Stimulated activated CD8-positive, alpha-beta memory T cell treated with anti-CD3 and anti-CD28 coated beads, Interleukin-7, amount 100 ng/mL, for 24 hours (primary cell): Measurements from ENCODE around the gene ABHD12.
"Not testable (repeated sequence)": the region's sequence is repeated elsewhere in the genome, so short reads cannot be mapped to it uniquely, and the experiment has no call there.

ENCODE experiments used
- DNase-seq: peaks from one replicate; pipeline ENCODE4 v3.0.0-alpha.2; 2020; ENCODE audit warnings: low read depth

ABHD12 gene

DNA sequence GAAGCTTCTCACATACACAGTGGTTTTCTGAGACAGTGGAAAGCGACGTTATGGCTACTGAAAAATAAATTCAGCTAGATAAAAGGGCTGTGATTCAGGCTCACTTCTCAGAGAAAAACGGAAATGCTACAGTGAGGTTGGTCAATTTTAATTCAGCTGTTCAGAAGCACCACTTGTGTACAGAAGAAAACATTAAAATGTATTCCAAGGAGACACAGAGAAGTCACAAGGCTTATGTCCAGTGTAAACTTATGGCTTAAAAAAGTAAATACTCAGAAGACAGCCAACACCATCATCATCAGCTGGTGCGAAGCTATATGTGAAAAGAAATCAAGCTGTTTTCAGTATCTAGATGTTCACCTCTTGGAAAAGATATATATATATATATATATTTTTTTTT is 68.6 kb downstream of the ABHD12 start:
- DNase-seq, result no peak

DNA sequence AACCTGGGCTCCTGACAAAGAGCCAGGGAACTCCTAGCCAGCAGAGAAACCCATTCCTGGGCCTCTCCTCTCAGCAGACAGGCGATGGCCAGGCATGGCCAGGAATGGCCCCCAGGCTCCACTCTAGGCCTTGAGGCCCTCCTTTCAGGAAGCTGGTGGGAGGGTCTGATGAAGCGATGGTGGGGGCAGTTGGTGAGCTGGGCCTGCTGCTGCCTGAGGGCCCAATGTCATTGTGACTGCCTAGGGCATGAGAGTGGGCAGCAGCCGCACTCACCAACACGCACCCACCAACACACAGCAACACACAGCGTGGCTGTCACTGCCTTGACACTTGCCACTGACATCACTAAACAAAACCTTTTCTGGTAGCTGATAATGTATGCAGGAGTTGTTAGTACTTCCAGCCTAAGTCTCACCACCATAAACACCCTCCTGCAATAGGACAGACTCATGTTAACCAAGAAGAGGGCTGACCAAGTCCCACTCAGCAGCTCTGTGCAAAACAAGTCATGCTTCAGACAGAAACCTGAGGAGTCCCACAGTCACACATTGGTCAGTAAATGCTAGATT is 69.3 kb downstream of the ABHD12 start:
- no peak for DNase-seq

DNA sequence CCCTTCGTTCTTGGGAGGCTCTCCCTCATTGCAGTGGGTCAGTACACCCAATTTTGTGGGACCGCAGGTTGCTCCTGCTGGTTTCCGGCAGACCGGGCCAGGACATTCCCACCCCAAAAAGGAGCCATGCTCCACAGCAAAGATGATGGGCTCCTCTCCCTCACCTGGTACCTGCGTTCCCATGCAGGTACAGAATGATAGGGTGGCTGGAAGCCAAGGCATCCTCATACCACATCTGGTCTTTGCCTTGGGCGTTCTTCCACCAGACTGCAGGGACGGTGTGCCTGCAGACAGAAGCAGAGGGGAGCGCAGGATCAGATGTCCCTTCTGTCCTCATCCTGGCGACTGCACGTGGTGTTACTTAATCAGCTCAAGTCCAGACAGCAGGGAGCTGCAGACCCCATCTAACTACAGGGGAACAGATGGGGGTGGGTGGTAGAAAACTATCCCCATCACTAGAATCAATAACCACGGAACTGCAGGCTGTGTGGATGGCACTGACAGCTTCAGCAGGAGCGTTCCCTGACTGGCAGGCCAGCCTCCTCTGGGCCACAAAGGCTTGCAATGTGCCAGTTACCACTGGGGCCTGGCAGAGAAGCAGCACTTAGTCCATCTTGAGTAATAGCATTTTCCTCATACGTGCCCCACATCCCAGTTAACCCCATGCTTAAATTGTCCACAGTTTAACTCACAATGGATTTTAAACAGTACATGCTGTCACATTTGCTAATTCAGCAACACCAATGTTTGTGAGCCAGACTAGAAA is 70.4 kb downstream of the ABHD12 start:
- no peak for DNase-seq

DNA sequence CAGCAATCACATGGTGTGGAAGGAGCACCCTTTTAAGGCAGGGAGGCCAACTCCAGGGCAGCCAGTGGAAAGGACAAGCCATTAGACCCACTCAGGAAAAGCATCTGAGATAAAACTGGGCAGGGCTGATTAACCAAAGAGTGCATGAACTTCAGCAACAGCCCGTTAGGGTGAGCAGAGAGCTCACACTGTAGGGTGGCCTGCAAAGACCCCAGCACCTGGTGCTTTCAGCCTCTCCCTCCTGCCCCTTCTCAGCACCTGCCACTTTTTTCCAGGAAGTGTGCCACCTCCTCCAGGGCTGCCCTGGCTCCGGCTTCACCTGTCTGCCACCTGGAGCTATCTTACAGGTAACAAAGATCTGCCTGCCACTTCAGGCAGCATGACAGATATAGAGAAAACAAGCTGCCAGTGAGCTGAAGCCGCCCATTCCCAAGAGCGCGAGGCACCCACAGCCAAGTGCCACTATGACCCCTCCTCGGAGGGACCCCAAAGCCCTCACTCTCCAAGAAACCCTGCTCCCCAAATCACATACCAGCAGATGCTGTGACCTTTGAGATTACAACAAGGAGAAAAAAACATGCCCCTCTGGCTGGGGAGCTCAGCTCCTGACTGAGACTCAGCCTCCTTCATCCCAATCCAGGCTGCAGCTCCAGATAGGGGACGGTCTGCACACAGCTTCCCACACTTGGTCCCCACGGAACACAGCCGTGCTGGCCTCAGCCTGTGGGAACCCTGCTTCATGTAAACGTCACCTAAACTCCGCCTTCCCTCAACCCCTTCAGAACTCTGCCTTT is 71.2 kb downstream of the ABHD12 start:
- no peak for DNase-seq

DNA sequence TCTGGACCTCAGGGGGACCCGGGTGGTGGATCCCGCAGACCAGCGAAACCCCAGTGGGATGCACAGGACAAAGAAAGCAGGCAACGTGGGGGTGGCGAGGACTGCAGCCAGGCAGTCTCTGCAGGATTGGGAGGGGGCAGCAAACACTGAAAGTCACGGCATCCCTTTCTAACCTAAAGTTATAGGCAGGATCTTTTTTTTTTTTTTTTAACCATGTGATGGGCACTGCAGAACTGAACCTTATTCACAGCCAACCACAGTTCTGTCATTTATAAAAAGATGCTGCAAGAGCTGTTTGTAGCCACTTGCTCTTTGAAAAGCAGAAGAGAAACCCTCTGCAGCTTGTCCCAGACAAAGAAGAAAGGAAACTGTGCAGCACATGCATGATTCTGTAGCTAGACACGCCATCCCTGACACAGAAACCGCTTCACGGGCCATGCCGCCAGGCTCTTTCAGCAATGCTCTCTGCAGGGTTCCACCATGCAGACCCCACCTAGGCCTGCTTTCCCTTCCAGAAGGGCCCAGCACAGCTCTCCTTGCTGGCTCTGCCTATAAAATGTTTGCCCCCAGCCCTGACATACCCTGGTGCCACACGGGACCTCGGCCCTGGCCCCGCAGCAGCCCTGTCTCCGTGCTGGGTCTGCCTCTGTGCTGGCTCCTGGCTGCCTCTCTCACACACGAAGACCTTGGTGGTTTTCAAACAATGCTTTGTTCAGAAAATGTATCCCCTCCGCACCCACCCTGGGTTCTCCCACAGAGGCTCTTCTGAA is 72.0 kb downstream of the ABHD12 start:
- no peak for DNase-seq

DNA sequence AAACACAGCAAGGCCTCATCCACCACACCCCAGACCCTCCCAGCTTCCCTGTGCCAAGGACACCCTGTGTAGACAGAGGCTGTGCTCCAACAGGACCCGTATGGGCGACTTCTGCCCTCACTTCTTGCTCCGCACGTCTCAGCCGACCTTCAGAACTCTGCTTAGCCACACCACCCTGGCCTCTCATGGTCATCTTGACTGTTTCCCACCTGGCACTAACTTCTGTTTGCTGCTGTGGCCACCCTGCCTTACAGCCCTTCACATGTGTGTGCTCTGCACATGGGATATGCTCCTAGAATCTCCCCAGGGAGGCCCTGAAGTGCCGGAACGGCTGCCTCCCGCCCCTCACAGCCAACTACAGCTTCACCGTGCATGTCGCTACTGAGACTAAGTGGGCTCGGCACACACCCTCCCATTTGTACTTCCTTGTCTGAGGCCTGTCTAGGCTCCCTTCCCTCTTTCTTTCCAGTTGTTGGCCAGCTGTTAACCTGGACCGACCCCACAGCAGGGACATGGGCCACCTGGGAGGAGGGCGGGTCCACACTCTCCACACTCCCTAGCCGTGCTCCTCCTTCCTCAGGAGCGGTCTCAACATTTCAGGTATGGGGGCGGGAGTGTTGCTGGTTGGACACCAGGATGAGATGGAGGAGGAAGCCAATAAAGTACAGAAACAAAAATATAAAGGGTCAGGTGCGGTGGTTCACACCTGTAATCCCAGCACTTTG is 73.1 kb downstream of the ABHD12 start:
- DNase-seq, result no peak

DNA sequence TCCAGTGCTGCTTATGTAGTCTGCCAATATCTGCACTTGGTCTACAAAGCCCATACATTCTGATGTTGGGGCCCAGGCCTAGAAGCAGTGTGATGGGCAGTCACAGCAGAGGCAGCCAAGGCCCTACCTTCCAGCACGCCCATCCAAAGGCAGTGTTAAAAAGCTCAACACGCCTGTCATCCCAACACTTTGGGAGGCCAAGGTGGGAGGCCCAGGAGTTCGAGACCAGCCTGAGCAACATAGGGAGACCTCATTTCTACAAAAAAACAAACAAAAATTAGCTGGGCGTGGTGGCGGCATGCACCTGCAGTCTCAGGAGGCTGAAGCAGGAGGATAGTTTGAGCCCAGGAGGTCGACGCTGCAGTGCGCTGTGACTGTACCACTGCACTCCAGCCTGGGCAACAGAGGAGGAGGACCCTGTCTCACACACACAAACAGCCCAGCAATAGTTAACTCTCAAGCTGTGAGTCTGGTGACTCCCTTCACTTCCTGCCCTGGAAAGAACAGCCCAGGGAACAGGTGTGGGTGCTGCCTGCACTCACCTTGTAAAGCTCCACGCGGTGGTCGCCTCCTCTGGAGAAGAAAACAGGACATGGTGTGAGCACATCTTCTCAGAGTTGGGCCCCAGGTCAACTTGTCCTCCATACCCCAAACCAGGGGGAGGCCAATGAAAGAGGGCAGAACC is 74.0 kb downstream of the ABHD12 start:
- no peak for DNase-seq

DNA sequence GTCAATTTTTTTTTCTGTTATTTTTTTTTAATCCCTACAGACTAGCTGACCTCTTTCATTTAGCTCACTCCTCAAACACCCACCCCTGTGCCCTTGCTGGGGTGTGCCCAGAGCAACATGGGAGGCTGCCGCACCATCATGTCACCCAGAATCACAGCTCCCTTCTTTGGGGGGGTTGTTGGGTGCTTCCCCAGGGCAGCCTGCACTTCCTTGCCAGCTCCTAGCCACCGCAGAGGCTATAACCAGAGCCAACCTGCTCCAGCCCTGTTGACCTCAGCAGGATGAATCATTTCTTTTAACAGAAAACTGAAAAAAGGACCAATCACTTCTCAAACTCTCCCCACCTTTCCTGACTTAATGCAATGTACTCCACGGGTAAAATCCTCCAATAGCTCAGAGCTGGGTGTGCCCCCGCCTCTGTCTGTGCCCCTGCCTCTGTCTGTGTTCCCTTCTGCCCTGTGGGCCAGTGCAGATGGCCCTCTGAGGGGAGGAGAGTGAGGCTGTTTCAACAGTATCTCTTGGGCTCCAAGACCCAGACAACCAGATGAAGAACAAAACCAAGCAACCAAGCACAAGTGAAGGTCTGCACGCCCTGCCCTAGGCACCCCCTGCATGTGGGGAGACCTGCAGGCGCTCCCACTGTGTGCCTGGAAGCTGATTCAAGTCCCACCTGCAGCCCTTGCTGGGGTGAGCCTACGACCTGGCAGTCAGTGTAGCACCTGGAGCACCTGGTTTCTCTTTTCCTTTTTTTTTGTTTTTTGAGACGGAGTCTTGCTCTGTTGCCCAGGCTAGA is 75.0 kb downstream of the ABHD12 start:
- DNase-seq, result no peak

DNA sequence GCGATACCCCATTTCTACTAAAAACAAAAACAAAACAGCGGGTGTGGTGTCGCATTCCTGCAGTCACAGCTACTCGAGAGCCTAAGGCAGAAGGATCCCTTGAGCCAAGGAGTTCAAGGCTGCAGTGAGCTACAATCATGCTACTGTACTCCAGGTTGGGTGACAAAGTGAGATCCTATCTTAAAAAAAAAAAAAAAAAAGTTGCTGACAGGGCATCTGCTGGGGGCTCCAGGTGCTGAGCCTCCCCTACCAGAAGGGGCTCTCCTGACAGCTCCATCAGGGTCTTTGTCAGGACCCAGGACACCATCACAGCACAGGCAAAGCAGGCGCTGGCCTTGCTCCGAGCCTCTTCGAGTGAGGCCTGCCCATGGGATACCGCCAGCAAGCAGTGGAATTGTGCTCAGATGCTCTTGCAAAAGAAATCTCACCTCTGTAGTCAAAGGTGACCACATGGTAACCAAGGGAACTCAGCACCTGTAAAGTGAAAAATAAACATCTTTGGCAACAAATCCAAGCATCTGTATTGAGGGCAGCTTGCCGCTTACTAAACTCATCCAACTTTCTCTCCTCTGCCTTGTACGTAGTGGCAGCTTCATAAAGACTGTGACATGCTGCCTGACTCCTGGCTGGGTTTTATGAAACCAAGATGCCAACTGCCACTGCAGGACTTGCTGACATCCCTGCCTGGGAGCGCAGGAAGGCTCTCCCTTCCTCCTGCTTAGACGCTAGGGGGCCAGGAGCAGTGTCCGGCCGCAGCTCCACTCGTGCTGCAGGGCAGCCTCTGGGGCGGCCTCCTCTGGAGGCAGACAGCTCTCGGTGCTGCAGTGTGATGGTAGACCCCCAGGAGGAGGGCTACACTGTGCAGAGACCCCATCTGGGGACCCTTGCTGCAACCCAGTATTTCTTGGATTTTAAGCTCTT is 75.9 kb downstream of the ABHD12 start:
- no peak for DNase-seq

DNA sequence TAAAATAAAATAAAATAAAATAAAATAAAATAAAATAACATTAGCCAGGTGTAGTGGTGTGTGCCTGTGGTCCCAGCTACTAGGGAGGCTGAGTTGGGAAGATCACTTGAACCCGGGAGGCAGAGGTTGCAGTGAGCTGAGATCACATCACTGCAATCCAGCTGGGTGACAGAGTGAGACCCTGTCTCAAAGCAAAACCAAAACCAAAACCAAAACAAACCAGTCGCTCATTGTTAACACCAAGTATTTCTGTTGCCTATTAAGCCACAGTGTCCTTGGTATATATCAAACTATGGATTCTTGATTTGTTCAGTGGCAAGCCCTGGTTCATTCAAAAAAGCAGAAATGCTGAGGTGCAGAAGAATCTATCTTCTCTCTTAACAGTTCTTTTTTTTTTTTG is 77.0 kb downstream of the ABHD12 start:
- no peak for DNase-seq

DNA sequence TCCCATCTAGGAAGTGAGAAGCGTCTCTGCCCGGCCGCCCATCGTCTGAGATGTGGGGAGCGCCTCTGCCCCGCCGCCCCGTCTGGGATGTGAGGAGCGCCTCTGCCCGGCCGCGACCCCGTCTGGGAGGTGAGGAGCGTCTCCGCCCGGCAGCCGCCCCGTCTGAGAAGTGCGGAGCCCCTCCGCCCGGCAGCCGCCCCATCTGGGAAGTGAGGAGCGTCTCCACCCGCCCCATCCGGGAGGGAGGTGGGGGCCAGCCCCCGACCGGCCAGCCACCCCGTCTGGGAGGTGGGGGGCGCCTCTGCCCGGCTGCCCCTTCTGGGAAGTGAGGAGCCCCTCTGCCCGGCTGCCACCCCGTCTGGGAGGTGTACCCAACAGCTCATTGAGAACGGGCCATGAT is 77.9 kb downstream of the ABHD12 start:
- not testable (repeated sequence) for DNase-seq

DNA sequence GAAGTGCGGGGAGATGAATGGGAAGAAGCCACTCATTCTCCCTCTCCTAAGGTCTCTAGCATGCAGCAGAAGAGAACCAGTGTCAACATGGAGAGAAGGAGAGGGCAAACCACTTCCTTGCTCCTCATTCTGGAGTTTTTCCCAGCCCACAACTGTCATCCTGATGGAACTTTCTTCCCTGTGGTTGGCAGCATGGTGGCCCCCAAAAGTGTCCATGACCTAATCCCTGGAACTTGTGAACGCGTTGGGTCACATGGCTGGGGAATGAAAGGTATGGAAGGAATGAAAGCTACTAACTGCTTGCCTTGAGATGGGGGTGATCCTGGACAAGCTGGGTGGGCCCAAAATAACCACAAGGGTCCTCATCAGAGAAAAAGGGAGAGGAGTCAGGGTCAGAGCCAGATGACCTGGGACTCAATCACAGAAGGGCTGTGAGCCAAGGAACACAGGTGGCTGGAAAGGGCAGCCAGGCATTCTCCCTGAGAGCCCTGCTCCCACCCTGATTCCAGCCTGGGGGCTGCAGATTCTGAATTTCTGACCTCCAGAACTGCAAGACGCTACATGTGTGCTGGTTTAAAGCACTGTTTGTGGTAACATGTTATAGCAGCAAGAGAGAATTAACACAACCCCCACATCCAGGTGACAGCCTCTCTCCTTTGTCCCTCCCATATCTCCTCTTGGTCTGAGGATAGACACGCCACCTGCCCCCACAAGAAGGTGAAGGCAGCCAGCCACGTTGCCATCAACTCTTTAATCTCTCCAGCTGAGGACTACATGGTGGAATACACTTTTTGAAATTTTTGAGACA is 79.5 kb downstream of the ABHD12 start:
- DNase-seq, result no peak

DNA sequence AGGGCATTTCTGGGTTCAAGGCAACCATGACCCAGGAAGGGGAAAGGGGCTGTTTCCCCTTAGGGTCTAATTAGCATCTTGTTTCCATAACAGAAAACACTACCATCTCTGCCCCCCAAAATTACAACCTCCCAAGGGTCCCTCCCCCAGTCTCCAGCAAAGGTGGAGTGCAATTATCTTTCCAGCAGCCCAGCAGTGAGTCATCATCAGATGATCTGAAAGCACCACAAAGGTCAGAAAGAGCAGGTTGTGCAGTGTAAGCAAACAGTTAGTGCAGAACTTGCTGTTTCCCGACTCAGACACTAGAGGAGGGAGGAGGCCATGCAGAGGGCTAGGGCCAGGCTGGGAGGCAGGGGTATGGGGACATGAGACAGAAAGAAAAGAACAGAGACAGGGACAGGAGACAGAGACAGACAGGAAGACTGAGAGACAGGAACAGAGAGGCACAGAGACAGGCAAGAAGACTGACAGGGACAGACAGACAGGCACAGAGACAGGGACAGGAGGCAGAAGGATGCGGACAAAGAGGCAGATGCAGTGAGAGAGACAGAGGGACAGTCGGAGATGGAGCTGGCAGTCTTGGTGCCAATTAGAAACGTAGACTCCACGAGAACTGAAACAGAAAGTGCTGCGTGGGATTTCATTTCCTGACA is 80.2 kb downstream of the ABHD12 start:
- DNase-seq, result no peak

DNA sequence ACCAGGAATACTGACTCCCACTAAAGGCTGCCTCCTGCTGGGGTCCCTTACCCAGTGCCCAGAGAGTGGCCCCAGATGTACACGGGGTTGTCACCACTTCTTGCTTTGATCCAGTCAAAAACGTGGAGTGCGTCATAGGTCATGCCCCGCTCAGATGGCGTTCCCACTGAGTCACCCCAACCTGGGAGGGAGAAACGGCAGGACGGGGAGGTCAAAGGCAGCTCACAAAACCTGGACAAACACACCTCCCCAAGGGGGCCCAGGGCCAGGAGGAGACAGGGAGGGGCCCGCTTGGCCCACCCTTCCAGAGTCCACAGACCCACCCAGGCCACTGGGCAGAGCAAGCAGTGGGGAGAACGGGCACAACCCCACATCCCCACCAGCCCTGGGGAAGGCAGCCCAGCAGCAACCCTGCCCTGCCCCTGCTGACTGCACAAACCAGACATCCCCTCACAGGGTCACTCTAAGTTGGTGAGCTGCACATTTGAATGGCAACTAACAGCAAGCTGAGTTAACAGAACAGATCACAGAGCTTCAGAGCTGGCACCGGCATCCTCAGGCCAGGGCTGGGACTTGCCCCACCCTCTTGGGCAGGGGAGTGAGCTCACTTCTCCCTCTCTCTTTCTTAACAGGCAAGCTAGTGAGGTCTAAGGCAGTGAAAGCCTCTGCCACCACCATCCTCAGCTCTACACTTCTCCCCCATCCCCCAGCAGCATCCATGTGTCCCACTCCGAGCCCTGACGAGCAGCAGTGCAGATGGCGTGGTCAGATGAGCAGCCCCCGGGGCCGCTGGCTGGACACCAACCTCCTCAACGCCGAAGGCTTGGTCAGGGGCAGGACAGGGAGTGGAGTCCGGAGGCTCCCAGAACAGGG is 81.0 kb downstream of the ABHD12 start:
- no peak for DNase-seq

DNA sequence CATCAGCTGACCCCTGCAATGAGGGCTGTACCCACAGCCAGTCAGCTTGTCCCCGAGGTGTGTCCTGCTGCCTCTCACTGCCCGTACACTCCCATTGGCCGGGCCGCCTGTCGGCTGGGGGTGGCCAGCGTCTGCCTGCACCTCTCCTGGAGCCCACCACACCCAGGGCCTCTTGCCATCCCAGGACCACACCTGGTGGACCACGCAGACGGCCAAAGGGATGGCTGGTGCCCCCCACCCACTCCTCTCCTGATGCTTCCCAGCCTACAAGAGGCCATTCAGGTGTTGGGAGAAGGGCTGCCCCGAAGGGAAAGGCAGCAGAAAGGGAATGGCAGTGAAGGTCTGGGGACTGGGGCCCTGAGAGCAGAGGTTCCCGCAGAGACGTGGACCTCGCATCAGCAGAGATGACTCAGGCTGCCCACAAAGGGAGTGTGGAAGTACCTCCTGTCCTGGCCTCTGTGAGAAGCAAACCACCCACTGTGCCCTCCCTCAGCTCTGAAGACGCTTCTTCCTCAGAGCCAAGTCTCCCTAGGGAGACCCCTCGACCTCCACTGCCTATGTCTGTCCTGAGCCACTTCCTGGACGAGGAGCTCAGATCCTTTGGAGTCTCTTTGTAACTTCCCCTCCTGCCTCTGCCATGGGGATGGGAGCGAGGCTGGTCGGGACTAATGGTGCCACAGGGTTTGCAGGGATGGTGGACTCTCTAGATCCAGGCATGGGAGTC is 81.8 kb downstream of the ABHD12 start:
- DNase-seq, result no peak

DNA sequence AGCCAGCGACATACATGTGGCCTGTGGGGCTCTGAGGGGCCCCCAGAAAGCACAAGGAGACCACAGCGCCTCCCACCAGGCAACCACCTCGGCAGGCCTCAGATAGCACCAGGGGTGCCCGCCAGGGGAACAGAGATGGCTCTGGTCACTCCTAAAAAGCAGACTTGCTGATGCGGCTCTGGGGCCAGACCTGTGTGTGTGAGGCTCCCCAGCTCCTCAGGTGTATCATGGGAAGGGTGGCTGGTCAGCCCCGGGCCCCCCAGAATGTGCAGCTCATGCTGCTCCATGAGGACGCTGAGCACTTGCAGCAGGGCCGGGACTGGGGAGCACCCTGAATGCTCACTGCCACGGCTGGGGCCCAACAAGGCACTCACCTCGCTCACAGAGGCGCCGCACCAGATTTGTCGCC is 82.5 kb downstream of the ABHD12 start:
- no peak for DNase-seq
